K562 (cell line): Measurements from ENCODE around the gene APBA2. TPM values are rescaled to one million over a fixed set of nuclear protein-coding genes. Genes with fewer than 3 reads are reported as not detected.

ENCODE experiments used
- ATAC-seq: fragments of 200-7000 bp; cut with Tn5 transposase; 3 replicates; pipeline ENCODE4 v1.9.1; 2020; ENCODE audit warnings: moderate library complexity
- BruUV-seq: library from RNA; stranded (reverse); fragments of 400-500 nt; replicated peaks from 2 replicates; lab custom pipeline; 2021; lab: Mats Ljungman, UMichigan
- CTCF ChIA-PET: fragments of 300-600 bp; formaldehyde crosslinking; extraction: SDS; loops from one replicate; lab custom pipeline; 2021; ENCODE audit warnings: low intra/inter-chr PET ratio; lab: Yijun Ruan, JAX
- POLR2A ChIA-PET: fragments of 300-600, 350-650 bp; sonication (Branson Sonifier 250); formaldehyde crosslinking; extraction: SDS; loops from one replicate; lab custom pipeline; 2021; ENCODE audit warnings: antibody characterized with exemption, inconsistent platforms; lab: Yijun Ruan, JAX
- DNase-seq, 4 experiments: peaks; one replicate each; pipeline versions ENCODE4 v3.0.0 to v3.0.0-alpha.2; 2011 to 2018; ENCODE audit warnings: low spot score in 3 of 4, mixed read lengths in 3 of 4; ENCODE audit errors: extremely low read depth in 1 of 4
- FAIRE-seq: peaks from 2 replicates; lab custom pipeline; 2011; peaks lifted over from hg19 to GRCh38; lab: Jason Lieb, UNC
- H2AFZ ChIP-seq: 2 replicates; pipeline ENCODE4 v1.6.0; 2011; ENCODE audit warnings: low read depth, low read length, control low read depth, inconsistent platforms
- H3K27ac ChIP-seq: fragments of 200-600 bp; 3 replicates; pipeline ENCODE4 v1.8.0; 2011; ENCODE audit warnings: low read depth, mild to moderate bottlenecking, control low read depth, inconsistent platforms, low read length, moderate library complexity, mixed read lengths; ENCODE audit errors: extremely low read depth
- H3K27me3 ChIP-seq, 2 experiments: fragments of 300-600 bp in 1 of 2; 2 replicates in 1 of 2; 3 replicates in 1 of 2; pipeline versions ENCODE4 v1.6.0 to v1.8.0; 2011; ENCODE audit warnings: inconsistent platforms in 2 of 2, low read length in 2 of 2, mild to moderate bottlenecking in 1 of 2, mixed read lengths in 1 of 2, moderate library complexity in 1 of 2; ENCODE audit not compliant: control insufficient read depth in 2 of 2, insufficient read depth in 2 of 2
- H3K36me3 ChIP-seq: fragments of 300-600 bp; 3 replicates; pipeline ENCODE4 v1.8.0; 2011; ENCODE audit warnings: mild to moderate bottlenecking, low read length, inconsistent platforms; ENCODE audit not compliant: control insufficient read depth, insufficient read depth
- H3K4me1 ChIP-seq, 2 experiments: fragments of 200-600 bp in 1 of 2; replicated peaks in 1 of 2; 2 replicates in 1 of 2; 3 replicates in 1 of 2; pipeline versions ENCODE4 v1.5.1 to v1.8.0; 2011; ENCODE audit warnings: inconsistent platforms in 2 of 2, low read length in 2 of 2, mild to moderate bottlenecking in 1 of 2, mixed read lengths in 1 of 2, moderate library complexity in 1 of 2; ENCODE audit not compliant: control insufficient read depth in 2 of 2, insufficient read depth in 2 of 2
- H3K4me2 ChIP-seq: 2 replicates; pipeline ENCODE4 v1.6.1; 2011; ENCODE audit warnings: low read length, control low read depth, inconsistent platforms, mixed read lengths; ENCODE audit not compliant: insufficient read depth
- H3K4me3 ChIP-seq: fragments of 200-600 bp; sonication (generic), shearing (Covaris generic); 2 replicates; pipeline ENCODE4 v1.5.1; 2016; ENCODE audit warnings: control low read depth, inconsistent platforms
- H3K79me2 ChIP-seq: fragments of 200-600 bp; 3 replicates; pipeline ENCODE4 v1.8.0; 2011; ENCODE audit warnings: low read length, inconsistent platforms; ENCODE audit not compliant: control insufficient read depth, insufficient read depth
- H3K9ac ChIP-seq, 2 experiments: 2 replicates each; pipeline versions ENCODE4 v1.6.0 to v1.6.1; 2011; ENCODE audit warnings: low read depth in 2 of 2, low read length in 2 of 2, control low read depth in 1 of 2, inconsistent platforms in 1 of 2, mild to moderate bottlenecking in 1 of 2, mixed read lengths in 1 of 2; ENCODE audit not compliant: insufficient read depth in 1 of 2
- H3K9me1 ChIP-seq: one replicate; pipeline ENCODE4 v1.6.0; 2011; ENCODE audit warnings: inconsistent platforms, mild to moderate bottlenecking, low read length, moderate library complexity; ENCODE audit not compliant: control insufficient read depth, insufficient read depth
- H3K9me3 ChIP-seq: replicated peaks from 2 replicates; pipeline ENCODE4 v1.5.1; 2011; ENCODE audit warnings: low read depth, low read length, inconsistent platforms; ENCODE audit not compliant: control insufficient read depth, insufficient read depth
- H4K20me1 ChIP-seq: replicated peaks from 2 replicates; pipeline ENCODE4 v1.6.1; 2011; ENCODE audit warnings: low read length, inconsistent platforms, mixed read lengths; ENCODE audit not compliant: control insufficient read depth, insufficient read depth
- NFXL1 ChIP-seq: fragments of 450-650 bp; formaldehyde crosslinking; IDR thresholded peaks from 2 replicates; pipeline ENCODE4 v1.4.0; 2021; ENCODE audit warnings: mild to moderate bottlenecking
- NRF1 ChIP-seq, 2 experiments: fragments of 450-650 bp; IDR thresholded peaks in 1 of 2; conservative IDR thresholded peaks in 1 of 2; 2 replicates each; pipeline ENCODE4 v1.6.1; 2014; ENCODE audit warnings: mild to moderate bottlenecking in 2 of 2
- PHTF2 ChIP-seq: fragments of 250-450 bp; sonication (Bioruptor Pico); IDR thresholded peaks from 2 replicates; pipeline ENCODE4 v1.5.0; 2021; ENCODE audit warnings: mild to moderate bottlenecking
- PRPF4 ChIP-seq: fragments of 200-400 bp; formaldehyde crosslinking; IDR thresholded peaks from one replicate; pipeline ENCODE4 v1.6.1; 2017; ENCODE audit warnings: low read length, low read depth, mild to moderate bottlenecking; ENCODE audit not compliant: insufficient read depth, poor library complexity, severe bottlenecking
- SIN3B ChIP-seq: fragments of 450-650 bp; IDR thresholded peaks from 2 replicates; pipeline ENCODE4 v1.6.1; 2017; ENCODE audit warnings: low read depth, mild to moderate bottlenecking, moderate library complexity
- WGBS: fragments of 100-300 bp; shearing (Covaris generic); methylation state at CpG from one replicate; pipeline ENCODE4 v1.1.6; 2016; ENCODE audit warnings: low coverage, mixed read lengths; ENCODE audit not compliant: insufficient coverage; ENCODE audit errors: missing lambda C conversion rate; 5-methylcytosine and 5-hydroxymethylcytosine counted together
- in situ Hi-C: fragments of 300-500 bp; cut with MboI; formaldehyde crosslinking; loops from 4 replicates; pipeline ENCODE4 v1.15.0; 2018; ENCODE audit warnings: inconsistent platforms, mixed read lengths
- intact Hi-C: fragments of 100-400 bp; cut with micrococcal nuclease; formaldehyde crosslinking; loops from 2 replicates; pipeline ENCODE4 v1.14.2; 2022
- polyA plus RNA-seq, 8 experiments: library from polyadenylated mRNA; depleted of rRNA in 4 of 8; stranded (reverse) in 5 of 8; unstranded in 3 of 8; fragments of >200 nt; fragmentation: Nextera tagmentation in 2 of 8; fragmentation: Illumina TruSeq in 1 of 8; extraction: Ambion mirVana in 2 of 8; extraction: Trizol in 1 of 8; gene quantifications; 2 replicates each; pipeline versions ENCODE4 v1.2.1 to v1.2.3, GENCODE V29; 2011 to 2014; ENCODE audit warnings: inconsistent platforms in 1 of 8, missing spikeins in 1 of 8
- total RNA-seq, 7 experiments: library from RNA; depleted of rRNA in 6 of 7; stranded (reverse); fragments of >200 nt in 6 of 7; fragmentation: Illumina TruSeq in 2 of 7; extraction: Trizol in 2 of 7; gene quantifications; 2 replicates each; pipeline versions ENCODE4 v1.2.1 to v1.2.3, GENCODE V29; 2011 to 2021; ENCODE audit warnings: low replicate concordance in 1 of 7
- TF ChIP-seq, protein P1 (sequence below): fragments of 450-650 bp; IDR thresholded peaks from 2 replicates; pipeline ENCODE4 v1.6.1; 2014; ENCODE audit warnings: low read depth, mild to moderate bottlenecking, moderate library complexity, borderline replicate concordance
- TF ChIP-seq, protein P2 (sequence below), 2 experiments: fragments of 450-650 bp; IDR thresholded peaks; 2 replicates each; pipeline ENCODE4 v1.6.1; 2016; ENCODE audit warnings: mild to moderate bottlenecking in 2 of 2, borderline replicate concordance in 1 of 2, low read depth in 1 of 2, moderate library complexity in 1 of 2
- TF ChIP-seq, protein P3 (sequence below): fragments of 250-450 bp; sonication (Bioruptor Pico); IDR thresholded peaks from 2 replicates; pipeline ENCODE4 v1.5.1; 2021; ENCODE audit warnings: mild to moderate bottlenecking

The APBA2 gene
- total and polyA plus RNA-seq, 9 of the 15 experiments (the other 6 are each of a cell fraction or from before 2014, with no cell fraction given), result 0.24 to 40.9 (median 25.2) TPM

DNA sequence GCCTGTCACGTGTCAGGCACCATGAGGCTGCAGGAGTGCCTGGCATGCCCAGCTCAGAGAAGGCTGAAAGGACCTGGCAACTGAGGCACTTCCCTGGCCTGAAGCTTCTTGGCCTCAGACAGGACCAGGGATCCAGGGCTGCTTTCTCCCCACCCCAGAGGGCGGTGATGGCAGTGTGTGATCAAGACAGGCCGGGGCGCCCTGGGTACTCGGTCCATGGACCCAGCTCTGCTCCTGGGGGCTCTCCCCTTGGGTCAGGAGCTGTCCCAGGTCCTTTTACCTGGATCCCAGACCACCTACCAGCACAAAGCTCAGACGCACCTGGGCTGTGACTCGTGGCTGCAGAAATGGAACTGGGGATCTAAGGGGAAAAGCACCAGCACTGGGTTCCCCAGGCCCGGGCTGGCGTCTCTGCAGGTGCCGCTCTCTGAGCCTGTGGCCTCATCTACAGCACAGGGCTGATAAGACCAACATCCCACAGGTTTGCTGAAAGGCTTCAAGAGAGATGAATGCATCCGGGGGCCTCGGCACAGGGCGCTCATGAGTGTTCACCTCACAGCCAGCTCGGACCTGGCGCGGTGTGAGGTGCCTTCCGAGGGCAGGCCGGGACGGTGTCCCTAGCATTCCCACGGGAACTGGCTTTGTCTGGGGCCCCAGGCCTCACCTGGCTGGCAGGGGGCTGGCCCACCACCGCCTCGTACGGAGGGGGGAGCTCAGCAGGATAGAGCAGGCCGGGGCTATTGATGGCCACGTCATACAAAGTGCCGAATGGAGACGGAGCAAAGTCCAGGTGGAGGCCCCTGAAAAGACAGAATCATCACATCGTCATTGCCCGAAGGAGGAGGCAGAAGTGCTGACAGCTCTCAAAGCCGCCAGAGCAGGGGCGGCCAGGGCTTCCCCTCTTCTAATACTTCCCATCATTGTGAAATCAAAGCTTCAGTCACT, 250.2 kb downstream of the APBA2 start:
- no peak overlapping the region for H3K9ac ChIP-seq
- CTCF ChIA-PET, result no interaction called here
- in situ Hi-C loops, result no loop called here
- H3K9me3 ChIP-seq, result no peaks in the 10 kb centered on the region
- no peak for DNase-seq
- no peak overlapping the region for H3K27ac ChIP-seq
- POLR2A ChIA-PET, result no interaction called here
- 2% methylated on average over 24 of the region's 31 CpGs for WGBS
- H2AFZ ChIP-seq, result no peak overlapping the region
- peaks cover 0 to 20% of the 10 kb centered on the region in 2 experiments; a peak in 2 of 5 replicates for H3K4me1 ChIP-seq
- FAIRE-seq, result no peak
- H3K27me3 ChIP-seq, result peaks cover 59 to 76% of the 10 kb centered on the region in 2 experiments
- H4K20me1 ChIP-seq, result peaks cover 21% of the 10 kb centered on the region; the same call in 1 of the 2 replicates
- ATAC-seq, result no peak
- no peak overlapping the region for H3K4me2 ChIP-seq
- H3K79me2 ChIP-seq, result no peaks in the 10 kb centered on the region
- no peaks in the 10 kb centered on the region for H3K9me1 ChIP-seq
- intact Hi-C loops, result no loop called here
- no TSS peak for BruUV-seq
- H3K4me3 ChIP-seq, result no peak overlapping the region
- no peaks in the 10 kb centered on the region for H3K36me3 ChIP-seq
- TF ChIP-seq SIN3B (no peak), NRF1 (conservative IDR thresholded peaks at IDR 0.05 in 1 of 2, IDR thresholded peaks at IDR 0.05 in 1 of 2) (no peak), PHTF2 (no peak), PRPF4 (no peak), NFXL1 (CRISPR knock-in tag) (no peak)
- TF ChIP-seq, protein P1, sequence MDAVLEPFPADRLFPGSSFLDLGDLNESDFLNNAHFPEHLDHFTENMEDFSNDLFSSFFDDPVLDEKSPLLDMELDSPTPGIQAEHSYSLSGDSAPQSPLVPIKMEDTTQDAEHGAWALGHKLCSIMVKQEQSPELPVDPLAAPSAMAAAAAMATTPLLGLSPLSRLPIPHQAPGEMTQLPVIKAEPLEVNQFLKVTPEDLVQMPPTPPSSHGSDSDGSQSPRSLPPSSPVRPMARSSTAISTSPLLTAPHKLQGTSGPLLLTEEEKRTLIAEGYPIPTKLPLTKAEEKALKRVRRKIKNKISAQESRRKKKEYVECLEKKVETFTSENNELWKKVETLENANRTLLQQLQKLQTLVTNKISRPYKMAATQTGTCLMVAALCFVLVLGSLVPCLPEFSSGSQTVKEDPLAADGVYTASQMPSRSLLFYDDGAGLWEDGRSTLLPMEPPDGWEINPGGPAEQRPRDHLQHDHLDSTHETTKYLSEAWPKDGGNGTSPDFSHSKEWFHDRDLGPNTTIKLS, result no peak
- TF ChIP-seq, protein P2, sequence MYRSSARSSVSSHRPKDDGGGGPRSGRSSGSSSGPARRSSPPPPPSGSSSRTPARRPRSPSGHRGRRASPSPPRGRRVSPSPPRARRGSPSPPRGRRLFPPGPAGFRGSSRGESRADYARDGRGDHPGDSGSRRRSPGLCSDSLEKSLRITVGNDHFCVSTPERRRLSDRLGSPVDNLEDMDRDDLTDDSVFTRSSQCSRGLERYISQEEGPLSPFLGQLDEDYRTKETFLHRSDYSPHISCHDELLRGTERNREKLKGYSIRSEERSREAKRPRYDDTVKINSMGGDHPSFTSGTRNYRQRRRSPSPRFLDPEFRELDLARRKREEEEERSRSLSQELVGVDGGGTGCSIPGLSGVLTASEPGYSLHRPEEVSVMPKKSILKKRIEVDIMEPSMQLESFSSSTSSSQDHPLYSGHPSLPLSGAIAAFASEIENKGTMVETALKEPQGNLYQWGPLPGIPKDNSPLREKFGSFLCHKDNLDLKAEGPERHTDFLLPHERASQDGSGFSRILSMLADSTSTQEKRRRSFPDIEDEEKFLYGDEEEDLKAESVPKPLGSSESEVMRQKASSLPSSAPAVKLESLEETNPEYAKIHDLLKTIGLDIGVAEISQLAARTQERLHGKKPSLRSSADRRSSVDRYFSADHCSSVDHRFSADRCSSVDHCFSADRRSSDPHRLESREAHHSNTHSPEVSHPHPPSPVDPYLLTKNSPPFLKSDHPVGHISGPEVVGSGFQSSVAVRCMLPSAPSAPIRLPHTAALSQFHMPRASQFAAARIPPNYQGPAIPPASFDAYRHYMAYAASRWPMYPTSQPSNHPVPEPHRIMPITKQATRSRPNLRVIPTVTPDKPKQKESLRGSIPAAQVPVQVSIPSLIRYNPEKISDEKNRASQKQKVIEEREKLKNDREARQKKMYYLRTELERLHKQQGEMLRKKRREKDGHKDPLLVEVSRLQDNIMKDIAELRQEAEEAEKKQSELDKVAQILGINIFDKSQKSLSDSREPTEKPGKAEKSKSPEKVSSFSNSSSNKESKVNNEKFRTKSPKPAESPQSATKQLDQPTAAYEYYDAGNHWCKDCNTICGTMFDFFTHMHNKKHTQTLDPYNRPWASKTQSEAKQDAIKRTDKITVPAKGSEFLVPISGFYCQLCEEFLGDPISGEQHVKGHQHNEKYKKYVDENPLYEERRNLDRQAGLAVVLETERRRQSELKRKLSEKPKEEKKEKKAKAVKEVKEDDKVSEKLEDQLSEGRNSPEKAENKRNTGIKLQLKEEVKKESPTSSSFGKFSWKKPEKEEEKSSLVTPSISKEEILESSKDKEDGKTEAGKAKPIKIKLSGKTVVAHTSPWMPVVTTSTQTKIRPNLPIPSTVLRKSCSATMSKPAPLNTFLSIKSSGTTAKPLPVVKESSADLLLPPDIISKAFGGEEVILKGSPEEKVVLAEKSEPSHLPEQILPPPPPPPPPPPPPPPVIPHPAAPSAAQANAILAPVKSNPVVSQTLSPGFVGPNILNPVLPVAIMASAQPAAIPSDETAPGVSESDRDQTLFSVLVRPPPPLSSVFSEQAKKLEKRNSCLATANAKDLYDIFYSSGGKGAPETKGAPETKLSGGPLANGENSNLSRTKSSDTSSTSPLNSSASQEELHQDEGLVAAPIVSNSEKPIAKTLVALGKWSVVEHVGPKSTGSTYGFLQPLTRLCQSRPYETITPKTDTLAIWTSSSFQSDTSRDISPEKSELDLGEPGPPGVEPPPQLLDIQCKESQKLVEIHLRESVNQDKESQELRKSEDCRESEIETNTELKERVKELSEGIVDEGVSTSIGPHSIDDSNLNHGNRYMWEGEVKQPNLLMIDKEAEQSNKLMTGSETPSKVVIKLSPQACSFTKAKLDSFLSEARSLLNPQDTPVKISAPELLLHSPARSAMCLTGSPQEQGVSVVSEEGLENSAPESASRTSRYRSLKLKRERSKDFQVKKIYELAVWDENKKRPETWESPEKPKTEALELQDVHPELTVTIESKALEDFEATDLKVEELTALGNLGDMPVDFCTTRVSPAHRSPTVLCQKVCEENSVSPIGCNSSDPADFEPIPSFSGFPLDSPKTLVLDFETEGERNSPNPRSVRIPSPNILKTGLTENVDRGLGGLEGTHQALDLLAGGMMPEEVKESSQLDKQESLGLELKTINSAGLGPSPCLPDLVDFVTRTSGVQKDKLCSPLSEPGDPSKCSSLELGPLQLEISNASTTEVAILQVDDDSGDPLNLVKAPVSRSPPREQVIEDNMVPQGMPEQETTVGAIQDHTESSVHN (IDR thresholded peaks at IDR 0.05; ENCODE audit: borderline replicate concordance in 1 of 2, low read depth in 1 of 2), result no peak
- TF ChIP-seq, protein P3, sequence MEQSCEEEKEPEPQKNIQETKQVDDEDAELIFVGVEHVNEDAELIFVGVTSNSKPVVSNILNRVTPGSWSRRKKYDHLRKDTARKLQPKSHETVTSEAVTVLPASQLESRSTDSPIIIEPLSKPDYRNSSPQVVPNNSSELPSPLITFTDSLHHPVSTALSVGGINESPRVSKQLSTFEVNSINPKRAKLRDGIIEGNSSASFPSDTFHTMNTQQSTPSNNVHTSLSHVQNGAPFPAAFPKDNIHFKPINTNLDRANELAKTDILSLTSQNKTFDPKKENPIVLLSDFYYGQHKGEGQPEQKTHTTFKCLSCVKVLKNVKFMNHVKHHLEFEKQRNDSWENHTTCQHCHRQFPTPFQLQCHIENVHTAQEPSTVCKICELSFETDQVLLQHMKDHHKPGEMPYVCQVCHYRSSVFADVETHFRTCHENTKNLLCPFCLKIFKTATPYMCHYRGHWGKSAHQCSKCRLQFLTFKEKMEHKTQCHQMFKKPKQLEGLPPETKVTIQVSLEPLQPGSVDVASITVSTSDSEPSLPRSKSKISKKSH (CRISPR knock-in tag), result no peak
